ENCODE measurements around the gene SULF2.

Gene SULF2

GRCh38 chr20:47786765-47787107, 1.5 kb upstream of the SULF2 start:
- Histone ChIP-seq H4K20me1 (ENCODE audit: insufficient read depth) (no peaks in the 10 kb centered on the region), H3K9ac (no peak overlapping the region), H3K4me2 (no peak overlapping the region), H3K4me1 (ENCODE audit: low read depth, poor library complexity, severe bottlenecking) (no peaks in the 10 kb centered on the region), H3K27ac (no peak overlapping the region), H3K27me3 (ENCODE audit: insufficient read depth, low read depth) (peaks cover 87% of the 10 kb centered on the region), H3K4me3 (IDR thresholded peaks at IDR 0.05; ENCODE audit: insufficient read depth, low read depth, low read length) (no peak overlapping the region), H2AFZ (ENCODE audit: low read depth) (no peak overlapping the region), H3K79me2 (ENCODE audit: insufficient read depth, low read depth) (no peaks in the 10 kb centered on the region), H3K36me3 (ENCODE audit: insufficient read depth) (no peaks in the 10 kb centered on the region)
- TF ChIP-seq CTCF (conservative IDR thresholded peaks at IDR 0.05; ENCODE audit: low read depth, low read length), result no peak

GRCh38 chr20:47785854-47786764, 828 bp upstream of the SULF2 start:
- Histone ChIP-seq H3K9ac (no peak overlapping the region), H3K4me1 (ENCODE audit: low read depth, poor library complexity, severe bottlenecking) (no peaks in the 10 kb centered on the region), H3K4me2 (no peak overlapping the region), H3K79me2 (ENCODE audit: insufficient read depth, low read depth) (no peaks in the 10 kb centered on the region), H3K36me3 (ENCODE audit: insufficient read depth) (no peaks in the 10 kb centered on the region), H2AFZ (ENCODE audit: low read depth) (no peak overlapping the region), H3K27ac (no peak overlapping the region), H3K27me3 (ENCODE audit: insufficient read depth, low read depth) (peaks cover 89% of the 10 kb centered on the region), H4K20me1 (ENCODE audit: insufficient read depth) (no peaks in the 10 kb centered on the region), H3K4me3 (IDR thresholded peaks at IDR 0.05; ENCODE audit: insufficient read depth, low read depth, low read length) (no peak overlapping the region)
- no peak for TF ChIP-seq CTCF (conservative IDR thresholded peaks at IDR 0.05; ENCODE audit: low read depth, low read length)

- Histone ChIP-seq H2AFZ (ENCODE audit: low read depth) (no peak overlapping the region), H3K4me2 (no peak overlapping the region), H4K20me1 (ENCODE audit: insufficient read depth) (no peaks in the 10 kb centered on the region), H3K79me2 (ENCODE audit: insufficient read depth, low read depth) (no peaks in the 10 kb centered on the region), H3K4me3 (IDR thresholded peaks at IDR 0.05; ENCODE audit: insufficient read depth, low read depth, low read length) (no peak overlapping the region), H3K36me3 (ENCODE audit: insufficient read depth) (no peaks in the 10 kb centered on the region), H3K27me3 (ENCODE audit: insufficient read depth, low read depth) (peaks cover 79% of the 10 kb centered on the region), H3K9ac (no peak overlapping the region), H3K27ac (no peak overlapping the region), H3K4me1 (ENCODE audit: low read depth, poor library complexity, severe bottlenecking) (no peaks in the 10 kb centered on the region)
- no peak for TF ChIP-seq CTCF (conservative IDR thresholded peaks at IDR 0.05; ENCODE audit: low read depth, low read length)
These were observed 526 bp downstream of the SULF2 start for GRCh38 chr20:47784599-47785310.

GRCh38 chr20:47783828-47784598, 1.3 kb downstream of the SULF2 start:
- peaks cover 71% of the 10 kb centered on the region for H3K27me3 ChIP-seq (ENCODE audit: insufficient read depth, low read depth)
- no peaks in the 10 kb centered on the region for H3K4me1 ChIP-seq (ENCODE audit: low read depth, poor library complexity, severe bottlenecking)
- H3K4me3 ChIP-seq (IDR thresholded peaks at IDR 0.05; ENCODE audit: insufficient read depth, low read depth, low read length), result no peak overlapping the region
- no peaks in the 10 kb centered on the region for H3K36me3 ChIP-seq (ENCODE audit: insufficient read depth)
- no peak for TF ChIP-seq CTCF (conservative IDR thresholded peaks at IDR 0.05; ENCODE audit: low read depth, low read length)
- H4K20me1 ChIP-seq (ENCODE audit: insufficient read depth), result no peaks in the 10 kb centered on the region
- no peak overlapping the region for H3K9ac ChIP-seq
- no peak overlapping the region for H3K4me2 ChIP-seq
- no peak overlapping the region for H2AFZ ChIP-seq (ENCODE audit: low read depth)
- H3K27ac ChIP-seq, result no peak overlapping the region
- no peaks in the 10 kb centered on the region for H3K79me2 ChIP-seq (ENCODE audit: insufficient read depth, low read depth)

All from KMS-11 (cell line).